ENCODE measurements around the gene C16orf86.

DNA sequence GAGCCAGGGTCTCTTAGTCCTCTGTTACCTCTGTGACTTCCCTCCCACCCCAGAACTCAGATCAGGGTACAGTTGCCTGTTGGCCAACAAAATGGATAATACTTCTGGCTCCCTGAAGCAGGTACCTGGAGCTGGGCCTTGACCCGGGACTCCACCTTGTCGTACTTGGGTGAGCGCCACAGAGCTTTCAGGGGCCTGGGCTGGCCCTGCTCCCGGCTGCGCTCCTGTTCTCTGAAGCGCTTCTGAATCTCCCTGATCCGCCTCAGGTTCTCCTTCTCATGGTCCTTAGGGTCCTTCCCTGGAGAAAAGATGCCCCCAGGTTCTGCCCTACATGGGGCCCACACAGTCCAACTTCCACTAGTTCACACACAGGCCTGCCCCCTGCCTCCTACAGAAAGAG, 1.7 kb upstream of the C16orf86 start:
- TF ChIP-seq EZH2 (IDR thresholded peaks at IDR 0.05) (no peak), POLR2AphosphoS5 (IDR thresholded peaks at IDR 0.05; ENCODE audit: borderline replicate concordance, low read depth, low read length) (no peak), FOXP2 (optimal IDR thresholded peaks at IDR 0.05; ENCODE audit: control extremely low read depth, extremely low read length, insufficient read depth) (no peak)

All from SK-N-MC (cell line).